HL-60 (cell line): ENCODE data around the gene GSTM3.

Experiments
- DNase-seq, 2 experiments: peaks; one replicate each; pipeline ENCODE4 v3.0.0-alpha.2; 2010 to 2020; ENCODE audit warnings: low read depth in 1 of 2, low spot score in 1 of 2
- H3K27ac ChIP-seq: fragments of 250-450 bp; sonication (Bioruptor Pico); replicated peaks from 2 replicates; pipeline ENCODE4 v1.5.1; 2020; ENCODE audit warnings: mild to moderate bottlenecking, moderate library complexity
- H3K27me3 ChIP-seq: fragments of 250-450 bp; sonication (Bioruptor Pico); 2 replicates; pipeline ENCODE4 v1.5.1; 2021; ENCODE audit warnings: mild to moderate bottlenecking, moderate library complexity; ENCODE audit not compliant: insufficient read depth, poor library complexity, severe bottlenecking
- H3K4me3 ChIP-seq: replicated peaks from 2 replicates; pipeline ENCODE4 v1.5.1; 2011; ENCODE audit warnings: mild to moderate bottlenecking, control low read depth, low read length; ENCODE audit not compliant: insufficient read depth
- CTCF ChIP-seq: IDR thresholded peaks from one replicate; pipeline ENCODE4 v1.5.1; 2011; ENCODE audit warnings: low read length, control low read depth, inconsistent platforms; ENCODE audit not compliant: insufficient read depth
- GABPA ChIP-seq: IDR thresholded peaks from 2 replicates; pipeline ENCODE4 v1.6.1; 2012; ENCODE audit warnings: low read depth
- POLR2AphosphoS5 ChIP-seq: IDR thresholded peaks from 2 replicates; pipeline ENCODE4 v1.6.1; 2012; ENCODE audit warnings: low read depth
- REST ChIP-seq: IDR thresholded peaks from 2 replicates; pipeline ENCODE4 v1.6.1; 2012; ENCODE audit warnings: low read depth; ENCODE audit not compliant: insufficient replicate concordance
- SPI1 ChIP-seq: IDR thresholded peaks from 2 replicates; pipeline ENCODE4 v1.6.1; 2012; ENCODE audit warnings: low read depth, mild to moderate bottlenecking, borderline replicate concordance

GSTM3 gene

GRCh38 chr1:109783436-109783835 lies 42.6 kb upstream of the GSTM3 start:
- H3K27me3 ChIP-seq: no peaks in the 10 kb centered on the region
- H3K4me3 ChIP-seq: no peak overlapping the region
- no peak for TF ChIP-seq REST
- TF ChIP-seq POLR2AphosphoS5: no peak
- TF ChIP-seq CTCF: no peak
- H3K27ac ChIP-seq: no peak overlapping the region
- DNase-seq: no peak

GRCh38 chr1:109782927-109783326 lies 42.1 kb upstream of the GSTM3 start:
- Histone ChIP-seq H3K4me3 (no peak overlapping the region), H3K27ac (no peak overlapping the region), H3K27me3 (no peaks in the 10 kb centered on the region)
- no peak for TF ChIP-seq GABPA
- TF ChIP-seq SPI1: no peak
- no peak for TF ChIP-seq CTCF
- no peak for TF ChIP-seq POLR2AphosphoS5
- TF ChIP-seq REST: no peak
- DNase-seq: no peak

GRCh38 chr1:109782514-109782913 lies 41.7 kb upstream of the GSTM3 start:
- TF ChIP-seq GABPA: no peak
- TF ChIP-seq REST: no peak
- TF ChIP-seq SPI1: no peak
- TF ChIP-seq CTCF: no peak
- TF ChIP-seq POLR2AphosphoS5: no peak
- Histone ChIP-seq H3K27ac (no peak overlapping the region), H3K27me3 (no peaks in the 10 kb centered on the region), H3K4me3 (no peak overlapping the region)
- no peak for DNase-seq
